Inflammatory macrophage treated with lipopolysaccharide for 1 hour (primary cell): Measurements from ENCODE around the gene SCMH1.
A peak's percentile ranks its signal among the peaks of the same experiment; 100 is the strongest.

Experiments used
- DNase-seq, 2 donors: peaks; one replicate each; pipeline ENCODE4 v3.0.0-alpha.2; 2020 to 2022

The SCMH1 gene

DNA sequence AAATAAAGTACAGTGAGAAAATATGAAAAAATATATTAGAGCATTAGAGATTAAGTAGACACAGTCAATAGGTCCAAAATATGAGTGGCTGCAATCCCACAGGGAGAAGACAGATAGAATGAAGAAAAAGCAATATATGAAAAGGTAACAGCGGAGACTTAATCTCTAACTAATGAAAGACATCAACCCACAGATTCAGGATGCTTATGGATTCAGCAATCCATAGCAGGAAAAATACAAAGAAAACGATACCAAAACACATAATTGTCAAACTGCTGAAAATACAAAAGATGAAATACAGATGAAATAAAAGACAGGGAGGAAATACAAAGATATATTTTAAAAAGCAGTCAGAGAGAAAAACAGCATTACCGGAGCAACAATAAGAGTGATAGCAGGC is 163.9 kb downstream of the SCMH1 start:
- DNase-seq, result no peak

DNA sequence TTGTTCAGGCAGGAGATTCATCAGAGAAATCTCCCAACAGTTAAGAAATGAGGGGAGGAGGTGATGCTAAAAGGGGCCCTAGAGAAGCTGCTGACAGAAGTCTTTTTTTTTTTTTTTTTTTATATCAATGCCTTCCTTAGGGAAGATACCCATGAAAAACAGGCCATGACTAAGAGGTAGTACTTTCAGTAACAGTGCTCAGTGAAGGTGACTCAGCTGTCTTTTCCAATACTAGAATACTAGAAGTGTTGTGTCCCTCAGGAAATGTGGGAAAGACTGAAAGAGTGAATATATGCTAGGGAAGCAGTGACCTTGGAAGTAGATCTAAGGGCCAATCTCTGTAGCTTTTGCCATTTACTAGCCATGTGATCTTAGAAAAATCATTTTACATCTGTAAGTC is 168.1 kb downstream of the SCMH1 start:
- DNase-seq, result no peak

DNA sequence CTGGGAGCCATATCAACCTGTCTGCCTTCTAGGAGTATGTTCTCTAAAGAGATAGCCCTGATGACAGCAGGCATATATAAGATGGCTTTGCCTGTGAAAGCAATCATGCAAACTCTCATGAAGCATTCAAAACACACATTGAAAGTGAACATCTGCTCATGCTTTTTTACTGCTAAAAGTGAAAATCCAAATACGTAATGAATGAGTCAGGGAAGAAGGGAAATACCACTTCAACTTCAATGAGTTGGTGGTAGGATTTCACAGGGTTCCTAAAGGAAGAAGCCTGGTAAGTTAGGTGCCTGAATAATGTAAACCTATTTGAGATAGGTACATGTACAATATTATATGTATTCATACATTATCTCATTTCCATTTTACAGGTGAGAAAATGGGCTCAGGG is 170.1 kb downstream of the SCMH1 start:
- no peak for DNase-seq

DNA sequence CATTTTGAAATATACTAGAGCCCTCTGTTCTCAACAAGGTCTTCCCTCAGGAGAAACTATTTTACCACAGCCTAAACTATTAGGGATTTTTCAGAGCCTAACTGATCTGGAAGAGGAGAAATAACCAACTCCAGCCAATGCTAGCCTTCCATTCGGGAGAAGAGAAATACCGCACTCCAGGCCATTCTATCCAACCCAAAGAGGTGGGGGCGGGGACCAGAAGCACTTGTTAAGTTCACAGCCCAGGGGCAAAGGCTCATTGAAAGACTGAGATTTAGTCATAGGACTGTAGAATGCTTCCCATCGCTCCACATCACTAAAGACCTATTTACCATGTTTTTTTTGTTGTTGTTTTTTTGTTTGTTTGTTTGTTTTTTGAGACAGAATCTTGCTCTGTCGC is 185.2 kb downstream of the SCMH1 start:
- DNase-seq, result no peak

DNA sequence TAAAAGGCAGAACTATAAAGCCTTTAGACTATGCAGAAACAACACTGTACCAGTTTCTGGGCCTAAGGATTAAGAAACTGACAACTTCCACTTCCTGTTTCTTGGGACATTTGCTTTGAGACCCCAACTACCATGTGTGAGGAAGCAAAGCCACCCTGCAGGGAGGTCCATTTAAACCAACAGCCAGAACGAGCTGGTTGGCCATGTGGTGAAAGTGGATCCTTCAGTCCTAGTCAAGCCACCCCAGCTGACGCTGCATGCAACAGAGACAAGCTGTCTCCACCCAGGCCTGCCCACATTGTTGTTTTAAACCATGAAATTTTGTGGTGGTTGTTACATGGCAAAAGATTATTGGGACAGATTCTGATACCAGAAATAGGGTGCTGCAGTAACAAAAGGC is 188.8 kb downstream of the SCMH1 start:
- peak; percentile 20 to 37 for DNase-seq

DNA sequence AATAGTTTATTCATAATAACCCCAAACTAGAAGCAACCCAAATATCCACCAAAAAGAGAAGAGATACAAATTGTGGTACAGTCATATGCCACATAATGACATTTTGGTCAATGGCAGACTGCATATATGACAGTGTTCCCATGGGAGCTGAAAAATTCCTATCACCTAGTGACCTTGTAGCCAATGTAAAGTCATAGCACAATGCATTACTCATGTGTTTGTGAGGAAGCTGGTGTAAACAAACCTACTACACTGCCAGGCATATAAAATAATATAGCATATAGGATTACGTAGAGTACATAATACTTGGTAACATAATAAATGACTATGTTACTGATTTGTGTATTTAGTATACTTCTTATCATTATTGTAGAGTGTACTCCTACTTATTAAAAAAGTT is 191.1 kb downstream of the SCMH1 start:
- no peak for DNase-seq

DNA sequence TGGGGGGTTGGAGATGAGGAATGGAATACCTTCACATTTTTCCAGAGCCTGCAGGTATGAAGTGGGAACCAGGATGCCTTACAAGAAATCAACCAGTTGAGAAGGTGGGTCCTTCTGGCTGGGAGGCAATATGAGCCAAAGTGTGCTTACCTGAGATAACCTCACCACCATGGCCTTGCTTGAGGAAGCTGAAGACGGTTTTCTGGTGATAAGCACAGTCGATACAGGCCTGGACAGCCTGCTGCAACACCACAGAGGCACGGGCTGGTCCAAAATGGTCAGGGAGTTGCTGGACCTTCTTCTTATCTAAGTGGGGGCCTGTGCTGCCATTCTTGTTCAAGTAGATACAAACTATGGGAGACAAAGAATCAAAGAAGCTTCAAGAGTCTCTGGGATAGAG is 193.6 kb downstream of the SCMH1 start:
- DNase-seq, result no peak

DNA sequence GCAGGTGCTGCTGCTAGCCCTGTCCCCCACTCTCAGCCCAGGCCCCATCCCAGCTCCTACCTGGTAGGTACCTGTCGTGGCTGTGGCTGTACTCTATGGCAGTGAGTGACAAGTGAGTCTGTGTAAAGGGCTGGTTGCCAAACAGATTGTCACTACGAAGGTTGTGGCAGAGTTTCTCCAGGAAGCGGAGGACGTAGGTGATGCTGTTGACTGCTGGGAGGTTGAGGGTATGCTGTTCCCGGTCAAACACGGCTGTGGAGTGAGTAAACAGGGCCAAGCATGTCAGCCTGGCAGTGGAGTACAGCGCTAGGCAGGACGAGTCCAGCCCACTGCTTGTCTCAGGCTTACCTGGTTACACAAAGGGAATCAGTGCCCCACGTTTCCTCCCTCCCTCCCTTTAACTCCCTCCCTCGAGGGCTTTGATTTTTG is 195.7 kb downstream of the SCMH1 start:
- no peak for DNase-seq

DNA sequence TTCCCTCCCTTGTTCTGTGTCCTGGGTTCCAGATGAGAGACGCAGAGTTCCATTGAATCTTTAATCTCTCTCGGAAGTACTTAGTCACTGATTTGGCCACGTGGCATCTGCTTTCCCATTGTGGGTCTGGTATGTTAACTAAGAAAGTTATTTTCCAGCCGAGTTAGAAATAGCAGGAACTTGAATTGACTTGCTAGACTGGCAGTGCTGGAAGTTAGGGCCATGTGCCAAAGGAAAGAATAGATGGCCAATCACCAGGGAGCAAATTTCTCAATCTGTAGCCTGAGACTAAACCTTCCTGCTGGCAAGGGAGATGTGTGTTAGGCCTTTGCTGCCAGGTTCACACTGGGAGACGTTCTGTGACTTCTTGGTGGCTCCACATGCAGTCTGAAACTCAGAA is 196.4 kb downstream of the SCMH1 start:
- no peak for DNase-seq

DNA sequence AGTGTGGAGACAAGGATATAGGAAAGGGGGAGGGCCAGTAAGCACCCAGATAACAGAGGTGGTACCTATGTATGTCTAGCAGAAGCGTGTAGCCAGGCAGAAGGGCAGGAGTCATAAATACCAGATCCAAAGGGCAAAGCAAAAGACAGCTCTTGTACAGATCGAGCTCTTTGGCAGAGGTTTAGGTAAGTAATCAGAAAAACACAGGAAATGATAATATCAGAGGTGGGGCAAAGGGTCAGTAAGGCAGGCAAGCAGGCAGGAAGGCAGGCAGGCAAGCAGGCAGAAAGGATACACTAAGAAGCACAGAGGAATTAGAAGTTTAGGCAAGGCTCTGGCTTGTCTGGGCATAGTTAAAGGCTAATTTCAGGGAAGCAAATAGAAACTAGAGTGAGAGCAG is 197.9 kb downstream of the SCMH1 start:
- DNase-seq, result no peak

DNA sequence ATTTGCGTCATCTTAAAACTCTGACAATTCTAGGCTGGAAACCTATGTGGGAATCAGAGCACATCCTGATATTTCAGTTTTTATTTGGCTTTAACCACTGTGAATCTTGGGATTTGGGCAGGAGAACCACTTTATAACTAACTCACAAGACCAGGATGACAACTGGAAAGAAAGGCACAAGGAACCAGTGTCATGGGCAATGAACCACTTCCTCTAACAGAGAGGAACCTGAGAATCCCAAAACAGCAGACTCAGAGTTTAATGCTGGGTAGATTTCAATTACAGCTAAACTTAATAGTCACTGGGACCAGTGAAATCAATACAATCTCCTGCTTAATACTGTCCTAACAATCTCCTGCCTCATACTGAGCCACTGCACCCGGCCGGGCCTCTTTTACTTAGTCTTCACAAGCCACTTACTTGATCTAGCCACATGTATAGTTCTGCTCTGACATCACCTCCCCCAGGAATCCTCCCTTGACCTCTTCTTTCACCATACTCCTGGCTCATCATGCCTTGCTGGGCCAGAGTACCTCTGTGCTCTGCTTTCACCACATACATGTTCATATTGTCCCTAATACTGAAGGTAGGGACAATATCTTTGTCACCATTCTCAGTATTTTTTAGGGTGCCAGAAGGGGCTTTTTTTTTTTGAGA is 200.4 kb downstream of the SCMH1 start:
- peak; percentile 38 to 44 for DNase-seq

DNA sequence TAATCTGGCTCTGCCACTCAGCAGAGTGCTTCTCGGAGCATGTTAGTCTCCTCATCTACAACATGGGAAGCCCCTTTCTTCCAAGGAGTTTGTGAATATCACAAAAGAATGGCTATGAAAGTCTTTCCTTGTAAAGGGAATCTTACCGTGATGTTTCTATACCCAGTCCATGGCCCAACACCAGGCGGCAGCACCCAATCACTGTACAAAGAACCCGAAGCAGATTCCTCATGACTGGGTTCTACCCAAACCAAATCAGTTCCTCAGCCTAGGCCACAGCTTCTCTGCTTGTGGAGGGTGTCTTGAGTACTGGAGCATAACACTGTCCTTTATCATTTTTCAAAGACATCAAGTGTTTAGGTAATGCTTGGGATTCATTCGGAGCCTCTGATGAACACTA is 204.0 kb downstream of the SCMH1 start:
- no peak for DNase-seq

DNA sequence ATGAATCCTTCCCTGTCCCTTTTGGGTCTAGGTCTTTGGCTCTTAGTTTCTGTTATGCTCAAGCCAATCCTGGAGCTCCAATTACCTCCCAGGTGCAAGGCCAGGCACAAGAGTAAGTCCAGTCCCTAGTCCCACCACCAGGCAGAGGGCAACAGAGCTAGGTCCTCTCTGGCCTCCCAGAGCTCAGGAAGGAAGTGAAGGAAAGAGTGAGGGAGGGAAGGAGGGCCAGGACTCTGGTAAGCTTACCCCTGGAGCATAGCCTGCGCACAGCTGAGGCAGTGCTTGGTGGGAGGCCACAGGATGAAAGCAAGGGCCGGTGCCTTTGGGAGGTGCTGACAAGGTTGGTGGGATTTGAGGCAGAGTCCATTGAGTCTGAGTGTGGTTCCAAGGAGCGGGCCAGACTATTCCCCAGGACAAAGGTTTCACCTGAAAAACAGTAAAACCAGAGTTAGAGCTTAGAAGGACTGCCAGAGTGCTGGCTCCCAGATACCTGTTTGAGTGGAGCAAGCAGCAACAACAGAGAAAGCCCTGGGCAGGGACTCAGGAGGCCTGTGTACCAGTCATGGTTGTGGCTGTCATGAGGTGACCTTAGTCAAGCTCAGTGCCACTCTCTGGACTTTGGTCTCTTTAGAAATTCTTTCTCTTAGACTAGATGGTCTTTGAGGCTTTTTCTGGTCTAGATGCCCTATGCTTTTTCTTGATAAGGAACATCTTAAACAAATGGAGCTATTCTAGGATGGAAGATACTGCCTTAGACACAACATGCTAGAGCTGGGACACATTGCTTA is 204.8 kb downstream of the SCMH1 start:
- DNase-seq, result no peak

DNA sequence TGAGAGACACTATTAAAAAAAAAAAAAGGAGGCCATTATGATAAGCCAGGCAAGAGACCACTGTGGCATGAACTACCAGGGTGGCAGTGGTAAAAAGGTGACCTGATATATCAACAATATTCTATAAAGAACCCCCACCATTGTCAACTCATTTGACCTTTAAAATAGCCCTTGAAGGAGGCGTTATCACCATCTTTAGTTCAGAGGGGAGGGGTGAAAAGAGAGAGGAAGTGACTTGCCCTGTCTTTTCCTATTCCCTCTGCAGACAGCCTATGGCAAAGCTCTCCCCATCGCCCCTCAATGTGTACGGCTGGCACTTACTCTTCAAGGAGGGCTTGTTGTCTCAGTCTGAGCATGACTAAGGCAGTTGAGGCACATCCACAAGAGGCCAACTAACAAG is 208.8 kb downstream of the SCMH1 start:
- DNase-seq, result no peak

DNA sequence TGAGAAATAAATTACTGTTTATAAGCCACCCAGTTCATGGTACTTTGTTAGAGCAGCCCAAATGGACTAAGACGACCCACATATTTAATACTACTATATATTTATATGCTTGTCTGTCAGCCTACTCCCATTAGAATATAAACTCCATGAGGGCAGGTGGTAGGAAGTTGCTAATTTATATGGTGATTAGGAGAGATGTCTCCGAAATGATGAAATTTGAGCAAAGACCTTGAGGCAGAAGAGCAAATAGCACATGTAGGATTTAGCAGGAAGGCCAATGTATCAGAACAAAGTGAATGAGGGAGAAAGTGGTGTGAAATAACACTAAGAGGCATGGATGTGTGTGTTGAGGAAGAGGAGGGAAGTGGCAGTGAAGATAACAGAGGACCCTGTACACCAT is 210.0 kb downstream of the SCMH1 start:
- DNase-seq, result no peak

DNA sequence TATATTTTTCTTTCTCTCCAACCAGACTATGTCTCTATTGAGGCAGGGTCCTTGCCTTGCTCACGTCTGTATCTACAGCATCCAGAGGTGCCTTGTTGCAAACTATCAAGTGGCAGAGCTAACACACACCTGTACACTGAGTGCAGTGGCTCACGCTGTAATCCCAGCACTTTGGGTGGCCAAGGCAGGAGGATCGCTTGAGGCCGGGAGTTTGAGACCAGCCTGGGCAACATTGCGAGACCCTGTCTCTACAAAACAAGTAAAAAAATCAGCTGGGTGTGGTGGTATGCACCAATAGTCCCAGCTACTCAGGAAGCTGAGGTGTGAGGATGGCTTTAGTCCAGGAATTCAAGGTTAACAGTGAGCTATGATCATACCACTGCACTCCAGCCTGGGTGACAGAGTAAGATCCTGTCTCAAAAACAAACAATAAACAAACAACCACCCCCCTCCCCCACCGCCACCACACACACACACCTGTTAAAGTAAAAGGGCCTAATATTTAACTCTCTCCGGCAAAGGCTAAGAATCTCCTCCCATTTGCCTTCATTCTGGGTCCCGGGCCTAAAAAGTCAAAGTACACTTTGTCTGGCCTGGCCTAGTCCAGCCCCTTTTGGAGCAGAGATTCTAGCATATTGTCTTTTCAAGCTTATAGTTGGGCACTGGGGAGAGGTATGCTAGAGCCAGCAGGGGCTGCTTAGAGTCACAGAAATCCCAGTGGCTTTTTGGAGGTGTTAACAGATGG is 211.1 kb downstream of the SCMH1 start:
- DNase-seq, result no peak

DNA sequence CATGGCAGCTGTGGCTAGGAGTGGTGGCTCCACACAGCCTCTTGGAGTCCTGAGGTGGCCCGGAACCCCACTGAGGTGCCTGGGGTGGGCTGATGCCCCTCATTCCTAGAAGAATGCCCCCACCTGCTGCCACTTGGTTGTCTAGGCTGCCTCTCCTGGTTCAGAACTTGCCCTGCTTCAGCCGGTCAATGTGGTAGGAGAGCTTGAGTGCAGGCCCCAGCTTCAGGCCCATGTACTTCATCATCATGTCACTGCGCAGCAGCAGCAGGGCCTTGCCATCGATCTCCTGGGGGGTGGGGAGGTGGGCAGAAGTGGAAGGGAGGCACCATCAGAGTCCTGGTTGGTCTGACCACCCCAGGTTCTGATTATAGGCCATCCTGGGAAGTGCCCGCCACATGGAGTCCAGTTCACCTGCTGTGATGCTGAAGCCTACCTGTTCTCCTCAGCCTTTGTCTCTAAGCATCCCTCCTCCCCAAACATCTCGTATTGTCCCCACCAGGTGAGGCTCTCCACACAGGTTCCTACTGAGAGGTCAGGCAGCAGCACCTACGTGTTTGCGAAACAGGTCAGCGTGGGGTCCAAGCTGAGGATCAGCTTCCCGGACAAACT is 214.0 kb downstream of the SCMH1 start:
- no peak for DNase-seq

DNA sequence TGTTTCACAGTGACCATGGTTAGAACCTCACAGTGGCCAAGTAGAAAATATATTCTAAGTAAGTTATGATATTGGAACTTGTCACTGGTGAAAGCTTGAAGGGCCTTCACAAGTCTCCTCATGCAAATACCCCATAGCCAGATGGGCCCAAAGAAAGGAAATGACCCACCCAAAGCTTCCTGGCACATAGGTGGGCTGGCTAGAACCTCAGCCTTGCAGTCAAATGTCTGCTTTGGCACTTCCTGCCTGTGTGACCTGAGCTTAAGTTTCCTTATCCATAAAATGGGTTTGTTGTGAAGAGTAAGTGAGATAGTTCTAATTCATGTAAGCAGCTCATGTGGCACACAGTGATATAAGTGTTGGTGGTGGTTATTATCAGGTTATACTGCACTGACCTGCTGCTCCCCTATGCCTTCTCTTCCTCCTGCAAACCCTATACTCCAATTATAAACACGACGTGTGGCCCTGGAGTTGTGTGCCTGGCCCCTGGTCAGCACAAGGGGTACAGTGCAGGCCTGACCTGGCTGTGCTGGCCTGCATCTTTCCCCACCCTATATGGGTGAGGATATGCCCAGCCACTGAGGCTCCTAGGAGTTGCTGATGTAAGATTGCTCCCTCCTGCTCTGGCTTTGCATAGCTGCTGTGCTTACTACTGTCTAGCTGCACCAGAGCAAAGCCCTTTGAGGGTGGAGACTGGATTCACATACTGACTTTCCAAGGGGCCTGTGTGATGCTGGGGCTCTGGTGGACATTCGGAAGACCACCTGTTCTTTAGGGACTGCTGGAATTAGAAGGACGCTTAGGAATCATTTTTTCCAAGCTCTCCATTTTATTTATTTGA is 215.9 kb downstream of the SCMH1 start:
- DNase-seq, result no peak

DNA sequence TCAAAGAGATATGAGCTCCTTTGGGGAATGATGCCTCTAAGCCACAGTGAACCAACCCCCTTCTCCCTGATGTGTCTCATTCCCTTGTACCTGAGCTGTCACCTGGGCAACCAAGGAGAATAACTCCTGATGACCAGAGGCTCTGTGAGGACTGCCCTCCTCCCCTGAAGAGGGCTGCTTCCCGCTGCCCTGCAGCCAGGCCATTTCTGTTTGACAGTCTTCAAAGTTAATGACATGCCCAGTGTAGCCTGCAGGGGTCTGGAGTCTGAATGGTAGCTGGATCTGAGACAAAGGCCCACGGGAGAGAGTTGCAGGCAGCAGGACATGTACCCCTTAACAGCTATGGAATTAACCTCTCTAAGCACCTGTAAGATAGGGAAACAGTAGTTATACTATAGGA is 217.2 kb downstream of the SCMH1 start:
- DNase-seq, result no peak

DNA sequence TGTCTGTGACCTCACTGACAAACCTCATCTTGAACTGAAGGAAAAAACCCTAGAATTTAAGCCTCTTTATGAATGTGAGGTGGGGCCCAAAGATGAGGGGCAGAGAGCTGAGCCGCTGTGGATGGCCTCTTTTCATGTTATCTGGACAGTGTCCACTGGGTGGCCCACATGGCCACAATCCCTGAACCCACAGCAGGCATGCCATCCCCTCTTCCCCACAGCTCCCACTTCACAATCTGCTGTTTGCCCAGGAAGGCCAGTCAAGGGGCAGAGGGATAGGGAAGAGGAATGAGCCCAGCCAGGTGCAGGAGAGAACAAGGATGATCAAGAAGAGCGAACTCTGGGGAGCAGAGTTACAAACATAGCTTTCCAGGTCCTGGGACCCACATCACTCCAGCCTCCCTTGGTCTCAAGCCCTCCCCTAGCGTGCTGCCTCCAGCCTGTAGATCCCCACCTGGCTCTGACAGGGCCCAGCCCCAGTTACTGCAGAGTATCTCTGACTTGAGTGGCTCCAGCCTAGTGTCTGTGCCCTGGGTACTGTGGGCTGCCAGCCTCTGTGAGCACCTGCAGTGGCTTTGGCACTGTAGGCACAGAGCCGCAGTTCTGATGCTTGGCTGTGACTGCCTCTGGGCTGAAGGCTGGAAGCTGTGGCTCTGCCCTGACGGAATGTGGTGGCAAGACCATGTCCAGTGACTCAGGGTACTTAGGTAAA is 218.7 kb downstream of the SCMH1 start:
- no peak for DNase-seq

DNA sequence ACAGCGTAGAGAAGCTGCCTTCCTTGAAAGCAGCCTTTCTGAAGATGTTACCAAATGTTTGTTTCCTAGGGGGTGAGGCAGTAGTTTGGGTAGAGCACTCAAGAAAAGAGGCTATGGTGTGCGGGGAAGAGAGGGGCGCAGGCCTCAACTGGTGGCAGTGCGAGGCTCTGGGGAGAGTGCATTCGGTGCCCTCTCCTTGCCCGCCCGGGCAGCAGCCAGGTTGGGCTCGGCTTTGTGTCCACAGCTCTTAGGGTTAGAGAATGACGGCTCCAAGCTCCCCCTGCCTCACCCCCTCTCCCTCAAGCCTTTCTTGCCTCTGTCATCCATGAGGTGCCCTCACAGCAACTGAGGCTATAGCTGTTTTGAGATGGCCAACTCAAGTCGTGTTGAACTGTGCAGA is 219.7 kb downstream of the SCMH1 start:
- no peak for DNase-seq
